ENCODE data around the gene TLR5.
"Not testable (repeated sequence)": the region's sequence is repeated elsewhere in the genome, so short reads cannot be mapped to it uniquely, and the experiment has no call there.

TLR5 gene

GRCh38 chr1:223175032-223175431 lies 32.0 kb upstream of the TLR5 start:
- no peaks in the 10 kb centered on the region for H3K9me2 ChIP-seq (ENCODE audit: low read depth, low read length)
- no peaks in the 10 kb centered on the region for H3K9me3 ChIP-seq (ENCODE audit: low read length)
- H3K4me3 ChIP-seq (ENCODE audit: low read depth, low read length, poor library complexity, severe bottlenecking) = no peak overlapping the region
- no peak overlapping the region for H2AFZ ChIP-seq (ENCODE audit: low read length)
- no peak overlapping the region for H3K27ac ChIP-seq (ENCODE audit: low read depth, low read length, poor library complexity, severe bottlenecking)
- TF ChIP-seq EZH2 (IDR thresholded peaks at IDR 0.05; ENCODE audit: borderline replicate concordance, low read length) = no peak
- no peak for TF ChIP-seq CTCF (IDR thresholded peaks at IDR 0.05; ENCODE audit: low read length)
- no peak overlapping the region for H3K9ac ChIP-seq (ENCODE audit: low read length)
- no peaks in the 10 kb centered on the region for H3F3A ChIP-seq (ENCODE audit: insufficient read depth, low read length)
- no peaks in the 10 kb centered on the region for H4K20me1 ChIP-seq (ENCODE audit: insufficient read depth, low read length)
- H3K36me3 ChIP-seq (ENCODE audit: insufficient read depth, low read length) = no peaks in the 10 kb centered on the region
- H3K79me2 ChIP-seq (ENCODE audit: insufficient read depth, low read length) = no peaks in the 10 kb centered on the region
- no peaks in the 10 kb centered on the region for H3K27me3 ChIP-seq (ENCODE audit: insufficient read depth, low read length)
- no peaks in the 10 kb centered on the region for H3K4me1 ChIP-seq (ENCODE audit: insufficient read depth, low read length, severe bottlenecking)
- no peak overlapping the region for H3K4me2 ChIP-seq (ENCODE audit: low read length)

- H3K9me2 ChIP-seq (ENCODE audit: low read depth, low read length); H2AFZ ChIP-seq (ENCODE audit: low read length); H3K4me1 ChIP-seq (ENCODE audit: insufficient read depth, low read length, severe bottlenecking); H4K20me1 ChIP-seq (ENCODE audit: insufficient read depth, low read length); H3K36me3 ChIP-seq (ENCODE audit: insufficient read depth, low read length); H3K4me3 ChIP-seq (ENCODE audit: low read depth, low read length, poor library complexity, severe bottlenecking); H3K27ac ChIP-seq (ENCODE audit: low read depth, low read length, poor library complexity, severe bottlenecking); H3K4me2 ChIP-seq (ENCODE audit: low read length); H3F3A ChIP-seq (ENCODE audit: insufficient read depth, low read length); H3K9ac ChIP-seq (ENCODE audit: low read length); H3K79me2 ChIP-seq (ENCODE audit: insufficient read depth, low read length); H3K9me3 ChIP-seq (ENCODE audit: low read length); H3K27me3 ChIP-seq (ENCODE audit: insufficient read depth, low read length): not testable (repeated sequence)
These were observed 26.4 kb upstream of the TLR5 start for GRCh38 chr1:223169458-223169857.

- TF ChIP-seq EZH2 (IDR thresholded peaks at IDR 0.05; ENCODE audit: borderline replicate concordance, low read length) = no peak
- no peak for TF ChIP-seq CTCF (IDR thresholded peaks at IDR 0.05; ENCODE audit: low read length)
- Histone ChIP-seq H3K9me2 (ENCODE audit: low read depth, low read length) (no peaks in the 10 kb centered on the region), H3K9me3 (ENCODE audit: low read length) (no peaks in the 10 kb centered on the region), H3F3A (ENCODE audit: insufficient read depth, low read length) (no peaks in the 10 kb centered on the region), H3K4me2 (ENCODE audit: low read length) (no peak overlapping the region), H2AFZ (ENCODE audit: low read length) (no peak overlapping the region), H3K79me2 (ENCODE audit: insufficient read depth, low read length) (no peaks in the 10 kb centered on the region), H4K20me1 (ENCODE audit: insufficient read depth, low read length) (no peaks in the 10 kb centered on the region), H3K9ac (ENCODE audit: low read length) (no peak overlapping the region), H3K4me3 (ENCODE audit: low read depth, low read length, poor library complexity, severe bottlenecking) (no peak overlapping the region), H3K27ac (ENCODE audit: low read depth, low read length, poor library complexity, severe bottlenecking) (no peak overlapping the region), H3K4me1 (ENCODE audit: insufficient read depth, low read length, severe bottlenecking) (no peaks in the 10 kb centered on the region), H3K27me3 (ENCODE audit: insufficient read depth, low read length) (no peaks in the 10 kb centered on the region), H3K36me3 (ENCODE audit: insufficient read depth, low read length) (no peaks in the 10 kb centered on the region)
These were observed 18.3 kb upstream of the TLR5 start for GRCh38 chr1:223161321-223161720.

- Histone ChIP-seq H3K79me2 (ENCODE audit: insufficient read depth, low read length) (no peaks in the 10 kb centered on the region), H3K9me2 (ENCODE audit: low read depth, low read length) (no peaks in the 10 kb centered on the region), H3F3A (ENCODE audit: insufficient read depth, low read length) (no peaks in the 10 kb centered on the region), H3K4me2 (ENCODE audit: low read length) (no peak overlapping the region), H4K20me1 (ENCODE audit: insufficient read depth, low read length) (no peaks in the 10 kb centered on the region), H3K27ac (ENCODE audit: low read depth, low read length, poor library complexity, severe bottlenecking) (no peak overlapping the region), H3K36me3 (ENCODE audit: insufficient read depth, low read length) (no peaks in the 10 kb centered on the region), H3K9me3 (ENCODE audit: low read length) (no peaks in the 10 kb centered on the region), H3K9ac (ENCODE audit: low read length) (no peak overlapping the region), H3K27me3 (ENCODE audit: insufficient read depth, low read length) (no peaks in the 10 kb centered on the region), H2AFZ (ENCODE audit: low read length) (no peak overlapping the region), H3K4me3 (ENCODE audit: low read depth, low read length, poor library complexity, severe bottlenecking) (no peak overlapping the region), H3K4me1 (ENCODE audit: insufficient read depth, low read length, severe bottlenecking) (no peaks in the 10 kb centered on the region)
- TF ChIP-seq CTCF (IDR thresholded peaks at IDR 0.05; ENCODE audit: low read length) (no peak), EZH2 (IDR thresholded peaks at IDR 0.05; ENCODE audit: borderline replicate concordance, low read length) (no peak)
These were observed 13.3 kb upstream of the TLR5 start for GRCh38 chr1:223156343-223156742.

Measured in OCI-LY1 (cell line).